ENCODE measurements around the gene GRID2.

The GRID2 gene

DNA sequence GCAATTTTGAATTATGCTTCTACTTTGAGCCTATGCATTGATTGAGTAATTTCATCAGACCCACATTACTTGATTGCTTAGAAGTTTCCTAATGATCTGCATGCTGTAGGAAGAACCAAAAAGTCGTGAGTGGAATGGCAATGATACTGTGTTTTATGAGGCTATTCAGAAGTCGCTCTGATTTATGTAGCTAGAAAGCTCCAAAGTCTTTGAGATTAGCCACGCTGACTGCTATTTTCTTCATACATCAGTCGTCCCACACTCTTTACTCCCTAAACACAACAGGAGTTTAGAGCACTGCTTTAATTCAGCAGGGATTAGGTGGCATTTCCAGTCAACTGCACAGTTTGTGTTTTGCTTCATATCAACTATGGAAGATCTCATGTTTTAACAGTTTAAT lies 4.1 kb downstream of the GRID2 start:
- H3K4me1 ChIP-seq: no peaks in the 10 kb centered on the region; the same call in 1 of the 2 replicates
- no peak overlapping the region for H3K4me3 ChIP-seq (ENCODE audit: low read depth, low read length)
- no peaks in the 10 kb centered on the region for H3K36me3 ChIP-seq
- no peaks in the 10 kb centered on the region for H3K9me3 ChIP-seq
- TF ChIP-seq, protein P1, sequence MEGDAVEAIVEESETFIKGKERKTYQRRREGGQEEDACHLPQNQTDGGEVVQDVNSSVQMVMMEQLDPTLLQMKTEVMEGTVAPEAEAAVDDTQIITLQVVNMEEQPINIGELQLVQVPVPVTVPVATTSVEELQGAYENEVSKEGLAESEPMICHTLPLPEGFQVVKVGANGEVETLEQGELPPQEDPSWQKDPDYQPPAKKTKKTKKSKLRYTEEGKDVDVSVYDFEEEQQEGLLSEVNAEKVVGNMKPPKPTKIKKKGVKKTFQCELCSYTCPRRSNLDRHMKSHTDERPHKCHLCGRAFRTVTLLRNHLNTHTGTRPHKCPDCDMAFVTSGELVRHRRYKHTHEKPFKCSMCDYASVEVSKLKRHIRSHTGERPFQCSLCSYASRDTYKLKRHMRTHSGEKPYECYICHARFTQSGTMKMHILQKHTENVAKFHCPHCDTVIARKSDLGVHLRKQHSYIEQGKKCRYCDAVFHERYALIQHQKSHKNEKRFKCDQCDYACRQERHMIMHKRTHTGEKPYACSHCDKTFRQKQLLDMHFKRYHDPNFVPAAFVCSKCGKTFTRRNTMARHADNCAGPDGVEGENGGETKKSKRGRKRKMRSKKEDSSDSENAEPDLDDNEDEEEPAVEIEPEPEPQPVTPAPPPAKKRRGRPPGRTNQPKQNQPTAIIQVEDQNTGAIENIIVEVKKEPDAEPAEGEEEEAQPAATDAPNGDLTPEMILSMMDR (IDR thresholded peaks at IDR 0.05; ENCODE audit: low read depth, low read length): no peak
- no peak for DNase-seq
- peaks cover 39% of the 10 kb centered on the region for H3K27me3 ChIP-seq

DNA sequence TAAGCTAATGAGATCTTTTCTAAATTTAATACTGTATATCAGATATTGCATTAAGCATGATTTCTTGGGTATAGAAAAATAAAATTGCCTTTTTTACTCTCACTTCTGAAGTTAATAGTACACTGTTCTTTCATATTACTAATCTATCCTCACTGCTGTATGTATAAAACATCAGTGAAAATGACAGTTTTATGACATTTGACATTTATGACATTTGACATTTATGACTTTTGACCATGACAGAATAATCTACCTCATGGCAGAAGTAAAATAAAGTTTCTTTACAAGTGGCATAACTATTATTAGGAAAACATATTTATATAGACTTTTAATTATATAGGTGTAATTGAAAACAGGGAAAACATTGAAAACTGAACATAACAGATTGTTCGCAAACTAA lies 13.3 kb downstream of the GRID2 start:
- no peaks in the 10 kb centered on the region for H3K36me3 ChIP-seq
- no peaks in the 10 kb centered on the region for H3K9me3 ChIP-seq
- no peak overlapping the region for H3K4me3 ChIP-seq (ENCODE audit: low read depth, low read length)
- no peak for DNase-seq
- no peaks in the 10 kb centered on the region; the same call in 1 of the 2 replicates for H3K27me3 ChIP-seq
- H3K4me1 ChIP-seq: no peaks in the 10 kb centered on the region
- TF ChIP-seq, protein P1 (IDR thresholded peaks at IDR 0.05; ENCODE audit: low read depth, low read length): no peak

DNA sequence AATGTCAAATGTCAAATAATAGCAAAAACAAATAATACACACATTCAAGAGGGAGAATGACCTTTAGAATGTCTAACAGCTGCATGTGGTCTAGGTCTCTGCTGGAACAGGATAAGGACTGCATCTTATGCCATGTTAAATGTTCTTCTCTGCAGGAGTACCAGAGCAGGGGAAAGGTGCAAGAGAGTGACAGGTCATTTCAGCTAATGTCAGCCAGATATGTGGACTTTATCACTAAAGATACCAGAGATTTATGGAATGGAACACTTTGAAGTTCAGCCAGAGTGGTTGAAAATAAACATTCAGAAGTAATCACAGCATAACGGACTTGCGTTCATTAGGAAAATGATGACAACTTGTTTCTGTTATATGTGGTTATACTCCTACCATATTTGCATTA lies 24.3 kb downstream of the GRID2 start:
- DNase-seq: no peak
- Histone ChIP-seq H3K9me3 (no peaks in the 10 kb centered on the region), H3K36me3 (no peaks in the 10 kb centered on the region), H3K27me3 (no peaks in the 10 kb centered on the region), H3K4me1 (no peaks in the 10 kb centered on the region), H3K4me3 (ENCODE audit: low read depth, low read length) (no peak overlapping the region)
- TF ChIP-seq, protein P1 (IDR thresholded peaks at IDR 0.05; ENCODE audit: low read depth, low read length): no peak

DNA sequence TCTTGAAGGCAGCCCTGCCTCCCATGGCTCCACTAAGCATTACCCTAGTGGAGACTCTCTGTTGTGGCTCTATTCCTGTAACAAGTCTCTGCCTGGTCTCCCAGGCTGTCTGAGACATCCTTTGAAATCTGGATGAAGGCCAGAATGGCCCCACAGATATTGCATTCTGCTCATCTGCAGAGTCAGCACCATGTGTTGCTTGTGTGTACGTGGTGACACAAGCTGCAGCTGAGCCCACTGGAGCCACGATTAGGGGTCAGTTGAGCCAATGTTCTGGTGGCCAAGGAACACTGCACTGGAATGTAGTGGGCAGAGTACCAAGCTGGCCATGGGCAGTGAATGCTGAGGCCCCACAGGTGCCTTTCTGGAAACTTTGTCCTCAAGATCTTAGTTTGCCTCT lies 29.2 kb downstream of the GRID2 start:
- H3K9me3 ChIP-seq: no peaks in the 10 kb centered on the region
- no peak for DNase-seq
- no peaks in the 10 kb centered on the region for H3K4me1 ChIP-seq
- no peaks in the 10 kb centered on the region for H3K36me3 ChIP-seq
- no peaks in the 10 kb centered on the region for H3K27me3 ChIP-seq
- TF ChIP-seq, protein P1 (IDR thresholded peaks at IDR 0.05; ENCODE audit: low read depth, low read length): no peak
- no peak overlapping the region for H3K4me3 ChIP-seq (ENCODE audit: low read depth, low read length)

DNA sequence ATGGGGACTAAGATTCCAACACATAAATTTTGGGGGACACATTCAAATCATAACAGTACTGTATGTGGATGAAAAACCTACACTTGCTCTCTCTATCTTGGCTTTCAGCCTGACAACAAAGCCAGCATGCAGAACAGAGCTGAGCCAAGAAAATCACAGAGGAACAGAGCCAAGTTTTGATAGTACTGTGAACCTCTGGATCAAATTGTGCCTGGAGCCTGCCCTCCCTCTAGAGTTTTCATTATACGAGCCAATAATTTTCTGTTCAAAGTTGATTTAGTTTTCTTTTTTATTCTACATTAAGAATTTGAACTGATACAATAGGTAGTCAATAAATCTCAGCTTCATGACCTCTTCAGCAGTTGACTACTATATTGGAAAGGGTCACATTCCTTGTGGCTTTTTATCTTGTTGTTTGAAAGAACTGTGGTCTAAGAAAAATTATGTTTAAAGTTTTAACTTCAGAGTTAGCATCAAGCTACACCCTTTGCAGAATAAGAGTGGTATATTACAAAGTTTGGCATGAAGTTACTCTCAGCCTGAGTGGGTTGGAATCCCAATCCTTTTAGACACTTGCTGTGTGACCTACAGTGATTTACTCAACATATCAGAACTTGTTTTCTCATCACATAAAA lies 31.1 kb downstream of the GRID2 start:
- H3K9me3 ChIP-seq: no peaks in the 10 kb centered on the region
- H3K4me3 ChIP-seq (ENCODE audit: low read depth, low read length): no peak overlapping the region
- no peaks in the 10 kb centered on the region for H3K27me3 ChIP-seq
- no peaks in the 10 kb centered on the region for H3K36me3 ChIP-seq
- no peaks in the 10 kb centered on the region for H3K4me1 ChIP-seq
- no peak for DNase-seq
- TF ChIP-seq, protein P1 (IDR thresholded peaks at IDR 0.05; ENCODE audit: low read depth, low read length): no peak

DNA sequence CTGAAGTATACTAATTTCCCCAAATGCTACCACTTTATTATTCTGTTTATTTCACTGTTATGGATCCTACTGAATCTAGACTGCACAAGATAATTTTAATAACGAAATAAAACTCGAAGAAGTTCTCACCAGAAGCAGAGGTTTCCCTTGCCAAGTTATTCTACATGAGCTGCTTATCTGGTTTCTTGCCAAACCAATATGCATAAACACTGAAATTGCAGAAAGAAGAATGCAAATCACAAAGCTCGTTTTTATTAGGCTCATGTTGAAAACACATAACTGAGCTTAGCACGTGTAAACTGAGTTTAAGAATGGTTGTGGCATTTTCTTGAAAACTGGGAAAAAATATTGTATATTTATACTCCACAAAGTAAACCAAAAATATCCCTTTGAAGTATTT lies 35.9 kb downstream of the GRID2 start:
- TF ChIP-seq, protein P1 (IDR thresholded peaks at IDR 0.05; ENCODE audit: low read depth, low read length): no peak
- Histone ChIP-seq H3K4me1 (no peaks in the 10 kb centered on the region), H3K4me3 (ENCODE audit: low read depth, low read length) (no peak overlapping the region), H3K9me3 (no peaks in the 10 kb centered on the region), H3K36me3 (no peaks in the 10 kb centered on the region), H3K27me3 (no peaks in the 10 kb centered on the region)
- DNase-seq: no peak
